ENCODE data around the gene C14orf180.
A peak's percentile ranks its signal among the peaks of the same experiment; 100 is the strongest.

C14orf180 gene

GRCh38 chr14:104550340-104550860 is 29.2 kb upstream of the C14orf180 start:
- peak in 1 of 2 donors; percentile 10 for DNase-seq

- peak in 1 of 2 donors; percentile 4 for DNase-seq
These were observed 28.5 kb upstream of the C14orf180 start for GRCh38 chr14:104550861-104551728.

- DNase-seq: no peak
These were observed 27.5 kb upstream of the C14orf180 start for GRCh38 chr14:104551851-104552737.

GRCh38 chr14:104552738-104553125 is 26.8 kb upstream of the C14orf180 start:
- DNase-seq: no peak

GRCh38 chr14:104553166-104554087 is 26.1 kb upstream of the C14orf180 start:
- no peak for DNase-seq

- DNase-seq: no peak
These were observed 25.4 kb upstream of the C14orf180 start for GRCh38 chr14:104554088-104554607.

- no peak for DNase-seq
These were observed 24.7 kb upstream of the C14orf180 start for GRCh38 chr14:104554608-104555429.

- no peak for DNase-seq
These were observed 23.9 kb upstream of the C14orf180 start for GRCh38 chr14:104555430-104556255.

GRCh38 chr14:104556256-104557021 is 23.1 kb upstream of the C14orf180 start:
- DNase-seq: no peak

- no peak for DNase-seq
These were observed 22.5 kb upstream of the C14orf180 start for GRCh38 chr14:104557086-104557485.

GRCh38 chr14:104557766-104558165 is 21.8 kb upstream of the C14orf180 start:
- DNase-seq: no peak

GRCh38 chr14:104558231-104559027 is 21.1 kb upstream of the C14orf180 start:
- DNase-seq: no peak

- no peak for DNase-seq
These were observed 20.3 kb upstream of the C14orf180 start for GRCh38 chr14:104559028-104559803.

- no peak for DNase-seq
These were observed 19.6 kb upstream of the C14orf180 start for GRCh38 chr14:104559804-104560585.

GRCh38 chr14:104560586-104560945 is 19.0 kb upstream of the C14orf180 start:
- no peak for DNase-seq

- DNase-seq: no peak
These were observed 18.4 kb upstream of the C14orf180 start for GRCh38 chr14:104561124-104561557.
